Ascending aorta (tissue), 2 donors: ENCODE measurements around the gene NOC4L. TPM values are rescaled to one million over a fixed set of nuclear protein-coding genes. Genes with fewer than 3 reads are reported as not detected.
"Not testable (repeated sequence)": the region's sequence is repeated elsewhere in the genome, so short reads cannot be mapped to it uniquely, and the experiment has no call there.

ENCODE experiments used
- DNase-seq, 2 donors: peaks; one replicate each; pipeline ENCODE4 v3.0.0-alpha.2; 2019; ENCODE audit warnings: low spot score in 2 of 2
- H3K27ac ChIP-seq, 2 donors: fragments of 200-600 bp; sonication (generic); one replicate each; pipeline ENCODE4 v1.5.1; 2016 to 2017; ENCODE audit warnings: mild to moderate bottlenecking in 1 of 2
- H3K27me3 ChIP-seq: fragments of 200-600 bp; sonication (generic); one replicate; pipeline ENCODE4 v1.5.1; 2017
- H3K36me3 ChIP-seq, 2 donors: fragments of 200-600 bp; sonication (generic); one replicate each; pipeline ENCODE4 v1.5.1; 2016
- H3K4me1 ChIP-seq, 2 donors: fragments of 200-600 bp; sonication (generic); one replicate each; pipeline ENCODE4 v1.5.1; 2016 to 2017; ENCODE audit warnings: mild to moderate bottlenecking in 1 of 2
- H3K4me3 ChIP-seq, 2 donors: fragments of 200-600 bp; sonication (generic); one replicate each; pipeline ENCODE4 v1.5.1; 2016 to 2017; ENCODE audit warnings: mild to moderate bottlenecking in 1 of 2
- H3K9me3 ChIP-seq, 2 donors: fragments of 200-600 bp; sonication (generic); one replicate each; pipeline ENCODE4 v1.5.1; 2016
- intact Hi-C: fragments of 100-400 bp; cut with DNase I; formaldehyde crosslinking; loops from one replicate; pipeline ENCODE4 v1.15.1; 2023
- total RNA-seq: library from RNA; depleted of rRNA; stranded (reverse); fragments of >200 nt; gene quantifications from one replicate; pipeline ENCODE4 v1.1.0, GENCODE V29; 2016
- TF ChIP-seq, protein P1 (sequence below), 3 experiments: fragments of 200-600 bp in 2 of 3; fragments of 450-650 bp in 1 of 3; sonication (generic) in 2 of 3; IDR thresholded peaks; one replicate each; pipeline ENCODE4 v1.5.1; 2016 to 2019; ENCODE audit warnings: antibody characterized with exemption in 3 of 3, mild to moderate bottlenecking in 1 of 3, moderate library complexity in 1 of 3

The NOC4L gene
- total RNA-seq, 1 donor from 2014 or later: 9.2 TPM

GRCh38 chr12:132146772-132147422 is 2.6 kb downstream of the NOC4L start:
- Histone ChIP-seq H3K27me3 (no peaks in the 10 kb centered on the region), H3K4me1 (peaks cover 4 to 16% of the 10 kb centered on the region in 2 donors), H3K36me3 (peaks cover 21 to 33% of the 10 kb centered on the region in 2 donors), H3K27ac (no peak overlapping the region), H3K9me3 (no peaks in the 10 kb centered on the region), H3K4me3 (no peak overlapping the region)
- intact Hi-C loops: loop anchor here (10.0 kb wide), 2 partner anchors 252 to 432 kb away; partner anchors contain the start of genes SFSWAP and ULK1
- peak in 1 of 2 donors; percentile 56 for DNase-seq
- TF ChIP-seq, protein P1, sequence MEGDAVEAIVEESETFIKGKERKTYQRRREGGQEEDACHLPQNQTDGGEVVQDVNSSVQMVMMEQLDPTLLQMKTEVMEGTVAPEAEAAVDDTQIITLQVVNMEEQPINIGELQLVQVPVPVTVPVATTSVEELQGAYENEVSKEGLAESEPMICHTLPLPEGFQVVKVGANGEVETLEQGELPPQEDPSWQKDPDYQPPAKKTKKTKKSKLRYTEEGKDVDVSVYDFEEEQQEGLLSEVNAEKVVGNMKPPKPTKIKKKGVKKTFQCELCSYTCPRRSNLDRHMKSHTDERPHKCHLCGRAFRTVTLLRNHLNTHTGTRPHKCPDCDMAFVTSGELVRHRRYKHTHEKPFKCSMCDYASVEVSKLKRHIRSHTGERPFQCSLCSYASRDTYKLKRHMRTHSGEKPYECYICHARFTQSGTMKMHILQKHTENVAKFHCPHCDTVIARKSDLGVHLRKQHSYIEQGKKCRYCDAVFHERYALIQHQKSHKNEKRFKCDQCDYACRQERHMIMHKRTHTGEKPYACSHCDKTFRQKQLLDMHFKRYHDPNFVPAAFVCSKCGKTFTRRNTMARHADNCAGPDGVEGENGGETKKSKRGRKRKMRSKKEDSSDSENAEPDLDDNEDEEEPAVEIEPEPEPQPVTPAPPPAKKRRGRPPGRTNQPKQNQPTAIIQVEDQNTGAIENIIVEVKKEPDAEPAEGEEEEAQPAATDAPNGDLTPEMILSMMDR (IDR thresholded peaks at IDR 0.05): no peak

GRCh38 chr12:132147423-132148367 is 3.4 kb downstream of the NOC4L start:
- Histone ChIP-seq H3K9me3 (no peaks in the 10 kb centered on the region), H3K27me3 (no peaks in the 10 kb centered on the region), H3K27ac (no peak overlapping the region), H3K4me3 (no peak overlapping the region), H3K36me3 (peaks cover 26 to 31% of the 10 kb centered on the region in 2 donors), H3K4me1 (peaks cover 2 to 13% of the 10 kb centered on the region in 2 donors)
- TF ChIP-seq, protein P1 (IDR thresholded peaks at IDR 0.05): no peak
- intact Hi-C loops: loop anchor here (10.0 kb wide), 2 partner anchors 253 to 433 kb away; partner anchors contain the start of genes SFSWAP and ULK1
- peak in 1 of 2 donors; percentile 57 for DNase-seq

- peaks cover 0 to 6% of the 10 kb centered on the region in 2 donors for H3K4me1 ChIP-seq
- H3K4me3 ChIP-seq: no peak overlapping the region
- H3K27ac ChIP-seq: no peak overlapping the region
- intact Hi-C loops: loop anchor here (10.0 kb wide), 2 partner anchors 254 to 434 kb away; partner anchors contain the start of genes SFSWAP and ULK1
- no peak for DNase-seq
- H3K9me3 ChIP-seq: no peaks in the 10 kb centered on the region
- no peaks in the 10 kb centered on the region for H3K27me3 ChIP-seq
- TF ChIP-seq, protein P1 (IDR thresholded peaks at IDR 0.05): no peak
- peaks cover 26 to 31% of the 10 kb centered on the region in 2 donors for H3K36me3 ChIP-seq
Observed at GRCh38 chr12:132148368-132149045, 4.2 kb downstream of the NOC4L start.

GRCh38 chr12:132149526-132149925 is 5.3 kb downstream of the NOC4L start:
- not testable (repeated sequence) for H3K9me3 ChIP-seq, H3K27me3 ChIP-seq, H3K4me3 ChIP-seq, DNase-seq, H3K4me1 ChIP-seq, H3K27ac ChIP-seq
- intact Hi-C loops: loop anchor here (10.0 kb wide), 2 partner anchors 255 to 435 kb away; partner anchors contain the start of genes SFSWAP and ULK1
- H3K36me3 ChIP-seq: peaks cover 26 to 31% of the 10 kb centered on the region in 2 donors

DNA sequence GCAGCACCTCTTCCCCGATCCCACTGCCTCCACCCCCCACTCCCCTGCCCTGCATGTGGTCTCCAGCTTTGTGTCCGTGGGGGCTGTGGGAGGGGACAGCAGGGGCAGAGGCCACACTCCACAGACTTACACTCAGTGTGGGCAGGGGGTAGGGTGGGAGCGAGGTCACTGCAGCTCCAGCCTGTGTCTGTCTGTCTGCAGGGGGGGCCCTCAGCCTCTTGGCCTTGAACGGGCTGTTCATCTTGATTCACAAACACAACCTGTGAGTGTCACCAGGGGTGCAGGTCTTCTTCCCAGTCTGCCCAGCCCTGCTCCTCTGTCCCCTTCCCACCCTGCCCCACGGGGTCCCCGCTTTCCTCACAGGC is 6.5 kb downstream of the NOC4L start:
- H3K27ac ChIP-seq: no peak overlapping the region
- TF ChIP-seq, protein P1 (IDR thresholded peaks at IDR 0.05): no peak
- H3K36me3 ChIP-seq: peaks cover 26 to 31% of the 10 kb centered on the region in 2 donors
- no peaks in the 10 kb centered on the region for H3K4me1 ChIP-seq
- H3K27me3 ChIP-seq: no peaks in the 10 kb centered on the region
- DNase-seq: no peak
- H3K4me3 ChIP-seq: no peak overlapping the region
- intact Hi-C loops: no loop called here
- no peaks in the 10 kb centered on the region for H3K9me3 ChIP-seq
